ENCODE results near the gene ATP6V0E2. TPM values are rescaled to one million over a fixed set of nuclear protein-coding genes. Genes with fewer than 3 reads are reported as not detected.

ATP6V0E2 gene
- total RNA-seq, 1 experiment from 2014 or later = 35.6 TPM

DNA sequence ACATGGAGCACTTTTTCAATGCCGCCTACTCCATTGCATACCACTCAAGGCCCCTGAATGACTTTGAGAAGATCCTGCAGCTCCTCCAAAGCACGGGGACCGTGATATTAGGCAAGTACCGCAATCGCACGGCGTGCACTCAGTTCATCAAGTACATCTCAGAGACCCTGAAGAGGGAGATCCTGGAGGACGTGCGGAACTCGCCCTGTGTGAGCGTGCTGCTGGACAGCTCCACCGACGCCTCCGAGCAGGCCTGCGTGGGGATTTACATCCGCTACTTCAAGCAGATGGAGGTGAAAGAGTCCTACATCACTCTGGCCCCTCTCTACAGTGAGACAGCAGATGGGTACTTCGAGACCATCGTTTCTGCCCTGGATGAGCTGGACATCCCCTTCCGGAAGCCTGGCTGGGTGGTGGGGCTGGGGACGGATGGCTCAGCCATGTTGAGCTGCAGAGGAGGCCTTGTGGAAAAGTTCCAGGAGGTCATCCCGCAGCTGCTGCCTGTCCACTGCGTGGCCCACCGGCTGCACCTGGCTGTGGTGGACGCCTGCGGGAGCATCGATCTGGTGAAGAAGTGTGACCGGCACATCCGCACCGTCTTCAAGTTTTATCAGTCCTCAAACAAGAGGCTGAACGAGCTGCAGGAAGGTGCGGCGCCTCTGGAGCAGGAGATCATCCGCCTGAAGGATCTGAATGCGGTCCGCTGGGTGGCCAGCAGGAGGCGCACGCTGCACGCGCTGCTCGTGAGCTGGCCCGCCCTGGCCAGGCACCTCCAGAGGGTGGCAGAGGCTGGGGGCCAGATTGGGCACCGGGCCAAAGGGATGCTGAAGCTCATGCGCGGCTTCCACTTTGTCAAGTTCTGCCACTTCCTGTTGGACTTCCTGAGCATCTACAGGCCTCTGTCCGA is 12.7 kb upstream of the ATP6V0E2 start:
- H3K27ac ChIP-seq = no peak overlapping the region
- no peaks in the 10 kb centered on the region for H3K36me3 ChIP-seq (ENCODE audit: low read depth)
- no peaks in the 10 kb centered on the region for H3K9me2 ChIP-seq (ENCODE audit: insufficient read depth)
- H3K4me3 ChIP-seq = no peak overlapping the region
- TF ChIP-seq EZH2 (IDR thresholded peaks at IDR 0.05; ENCODE audit: low read depth) = no peak
- TF ChIP-seq, protein P1, sequence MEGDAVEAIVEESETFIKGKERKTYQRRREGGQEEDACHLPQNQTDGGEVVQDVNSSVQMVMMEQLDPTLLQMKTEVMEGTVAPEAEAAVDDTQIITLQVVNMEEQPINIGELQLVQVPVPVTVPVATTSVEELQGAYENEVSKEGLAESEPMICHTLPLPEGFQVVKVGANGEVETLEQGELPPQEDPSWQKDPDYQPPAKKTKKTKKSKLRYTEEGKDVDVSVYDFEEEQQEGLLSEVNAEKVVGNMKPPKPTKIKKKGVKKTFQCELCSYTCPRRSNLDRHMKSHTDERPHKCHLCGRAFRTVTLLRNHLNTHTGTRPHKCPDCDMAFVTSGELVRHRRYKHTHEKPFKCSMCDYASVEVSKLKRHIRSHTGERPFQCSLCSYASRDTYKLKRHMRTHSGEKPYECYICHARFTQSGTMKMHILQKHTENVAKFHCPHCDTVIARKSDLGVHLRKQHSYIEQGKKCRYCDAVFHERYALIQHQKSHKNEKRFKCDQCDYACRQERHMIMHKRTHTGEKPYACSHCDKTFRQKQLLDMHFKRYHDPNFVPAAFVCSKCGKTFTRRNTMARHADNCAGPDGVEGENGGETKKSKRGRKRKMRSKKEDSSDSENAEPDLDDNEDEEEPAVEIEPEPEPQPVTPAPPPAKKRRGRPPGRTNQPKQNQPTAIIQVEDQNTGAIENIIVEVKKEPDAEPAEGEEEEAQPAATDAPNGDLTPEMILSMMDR (conservative IDR thresholded peaks at IDR 0.05) = no peak; the same call in 1 of the 2 replicates
- H3K4me2 ChIP-seq = no peak overlapping the region
- H3K9me3 ChIP-seq (ENCODE audit: insufficient read depth, low read depth) = no peaks in the 10 kb centered on the region
- POLR2A ChIA-PET (ENCODE audit: unreplicated experiment) = interaction anchor here (0.6 kb wide), 2 partner anchors 9 to 11 kb away, joined by 6 to 11 read pairs; no protein-coding TSS in a partner anchor
- H3K79me2 ChIP-seq (ENCODE audit: low read depth) = no peaks in the 10 kb centered on the region
- no peaks in the 10 kb centered on the region for H4K20me1 ChIP-seq (ENCODE audit: insufficient read depth)
- intact Hi-C loops (cut with micrococcal nuclease; ENCODE audit: unreplicated experiment) = no loop called here
- no peak overlapping the region for H2AFZ ChIP-seq
- no peaks in the 10 kb centered on the region for H3K4me1 ChIP-seq (replicated peaks; ENCODE audit: insufficient read depth)
- DNase-seq = no peak
- no peaks in the 10 kb centered on the region for H3F3A ChIP-seq (ENCODE audit: insufficient read depth, low read depth)
- no TSS peak for BruUV-seq (replicated peaks)
- CTCF ChIA-PET = no interaction called here
- H3K27me3 ChIP-seq (ENCODE audit: insufficient read depth, low read depth) = no peaks in the 10 kb centered on the region

- Histone ChIP-seq H3K4me1 (replicated peaks; ENCODE audit: insufficient read depth) (no peaks in the 10 kb centered on the region), H4K20me1 (ENCODE audit: insufficient read depth) (no peaks in the 10 kb centered on the region), H3K4me3 (no peak overlapping the region), H3K36me3 (ENCODE audit: low read depth) (no peaks in the 10 kb centered on the region), H3K27ac (no peak overlapping the region), H3K27me3 (ENCODE audit: insufficient read depth, low read depth) (no peaks in the 10 kb centered on the region), H3K79me2 (ENCODE audit: low read depth) (no peaks in the 10 kb centered on the region), H3K4me2 (no peak overlapping the region), H3F3A (ENCODE audit: insufficient read depth, low read depth) (no peaks in the 10 kb centered on the region), H3K9me2 (ENCODE audit: insufficient read depth) (no peaks in the 10 kb centered on the region), H2AFZ (no peak overlapping the region), H3K9me3 (ENCODE audit: insufficient read depth, low read depth) (no peaks in the 10 kb centered on the region)
- DNase-seq = no peak
- CTCF ChIA-PET = no interaction called here
- intact Hi-C loops (cut with micrococcal nuclease; ENCODE audit: unreplicated experiment) = no loop called here
- POLR2A ChIA-PET (ENCODE audit: unreplicated experiment) = interaction anchor here (0.6 kb wide), 2 partner anchors 10 to 12 kb away, joined by 6 to 11 read pairs; no protein-coding TSS in a partner anchor
- no peak for TF ChIP-seq EZH2 (IDR thresholded peaks at IDR 0.05; ENCODE audit: low read depth)
- TF ChIP-seq, protein P1 (conservative IDR thresholded peaks at IDR 0.05) = no peak
- BruUV-seq (replicated peaks) = no TSS peak
Measured at GRCh38 chr7:149861728-149862045, 12.1 kb upstream of the ATP6V0E2 start.

- no peak overlapping the region for H3K27ac ChIP-seq
- no peaks in the 10 kb centered on the region for H3K79me2 ChIP-seq (ENCODE audit: low read depth)
- no peak overlapping the region for H3K4me3 ChIP-seq
- no peaks in the 10 kb centered on the region for H3F3A ChIP-seq (ENCODE audit: insufficient read depth, low read depth)
- H3K4me1 ChIP-seq (replicated peaks; ENCODE audit: insufficient read depth) = no peaks in the 10 kb centered on the region
- CTCF ChIA-PET = no interaction called here
- DNase-seq = no peak
- H3K27me3 ChIP-seq (ENCODE audit: insufficient read depth, low read depth) = no peaks in the 10 kb centered on the region
- no peak overlapping the region for H2AFZ ChIP-seq
- H3K36me3 ChIP-seq (ENCODE audit: low read depth) = no peaks in the 10 kb centered on the region
- no peaks in the 10 kb centered on the region for H4K20me1 ChIP-seq (ENCODE audit: insufficient read depth)
- TF ChIP-seq EZH2 (IDR thresholded peaks at IDR 0.05; ENCODE audit: low read depth) = no peak
- TF ChIP-seq, protein P1 (conservative IDR thresholded peaks at IDR 0.05) = no peak
- no peak overlapping the region for H3K4me2 ChIP-seq
- H3K9me3 ChIP-seq (ENCODE audit: insufficient read depth, low read depth) = no peaks in the 10 kb centered on the region
- intact Hi-C loops (cut with micrococcal nuclease; ENCODE audit: unreplicated experiment) = no loop called here
- POLR2A ChIA-PET (ENCODE audit: unreplicated experiment) = no interaction called here
- H3K9me2 ChIP-seq (ENCODE audit: insufficient read depth) = no peaks in the 10 kb centered on the region
- BruUV-seq (replicated peaks) = no TSS peak
Measured at GRCh38 chr7:149862156-149862555, 11.6 kb upstream of the ATP6V0E2 start.
